Stimulated activated naive B cell treated with anti-CD40 and anti-IgM and Interleukin-4, amounts not matched to agents 10 μg/mL and 1 μg/mL and 100 μg/mL, for 72 hours (primary cell): ENCODE data around the gene MTX2.

Experiments used
- ATAC-seq, 2 donors: fragments of 150-1000 bp; cut with Tn5 transposase; replicated peaks; 2 replicates each; pipeline ENCODE4 v1.10.0; 2021; ENCODE audit warnings: moderate library complexity in 1 of 2
- DNase-seq: peaks from one replicate; pipeline ENCODE4 v3.0.0; 2021
- H3K27ac Mint-ChIP-seq: one replicate; pipeline ENCODE4 v1.8.0; 2022; ENCODE audit warnings: mild to moderate bottlenecking, mixed read lengths
- H3K27me3 Mint-ChIP-seq, 2 donors: one replicate each; pipeline ENCODE4 v1.8.0; 2022; ENCODE audit warnings: mixed read lengths in 2 of 2
- H3K36me3 Mint-ChIP-seq, 2 donors: one replicate each; pipeline ENCODE4 v1.8.0; 2022; ENCODE audit warnings: mixed read lengths in 2 of 2, mild to moderate bottlenecking in 1 of 2
- H3K4me1 Mint-ChIP-seq, 2 donors: one replicate each; pipeline ENCODE4 v1.8.0; 2022; ENCODE audit warnings: mixed read lengths in 2 of 2, mild to moderate bottlenecking in 1 of 2
- H3K4me3 Mint-ChIP-seq, 2 donors: one replicate each; pipeline ENCODE4 v1.8.0; 2022; ENCODE audit warnings: mild to moderate bottlenecking in 2 of 2, mixed read lengths in 2 of 2, moderate library complexity in 1 of 2
- H3K9me3 Mint-ChIP-seq, 2 donors: one replicate each; pipeline ENCODE4 v1.8.0; 2022; ENCODE audit warnings: mixed read lengths in 2 of 2, mild to moderate bottlenecking in 1 of 2

MTX2 gene

GRCh38 chr2:176269319-176270099, at the start of gene MTX2:
Gene MTX2 (plus strand): TSS chr2:176269442. CDS start chr2:176269630, 188 bp downstream.
- Mint-ChIP-seq H3K27ac (peak within 1 kb of the TSS; percentile 96), H3K4me1 (peaks cover 5 to 9% of the 10 kb centered on the region in 2 donors)

GRCh38 chr2:176227874-176228273, 41.4 kb upstream of the MTX2 start:
- H3K4me3 Mint-ChIP-seq: no peak overlapping the region
- H3K36me3 Mint-ChIP-seq: no peaks in the 10 kb centered on the region
- H3K27me3 Mint-ChIP-seq: peaks cover 26 to 50% of the 10 kb centered on the region in 2 donors
- no peak overlapping the region for H3K27ac Mint-ChIP-seq
- no peaks in the 10 kb centered on the region for H3K4me1 Mint-ChIP-seq
- DNase-seq (no peak), ATAC-seq (no peak)
- H3K9me3 Mint-ChIP-seq: peaks cover 0 to 3% of the 10 kb centered on the region in 2 donors

More at GRCh38 chr2:176269319-176270099, at the start of gene MTX2:
- H3K4me3 Mint-ChIP-seq: peak within 1 kb of the TSS; percentile 88 to 99
- ATAC-seq: peak; percentile 95 to 98
- DNase-seq: peak; percentile 71
- H3K36me3 Mint-ChIP-seq: peaks cover 4 to 12% of the 10 kb centered on the region in 2 donors
- no peaks in the 10 kb centered on the region for H3K9me3 Mint-ChIP-seq
- no peaks in the 10 kb centered on the region for H3K27me3 Mint-ChIP-seq

DNA sequence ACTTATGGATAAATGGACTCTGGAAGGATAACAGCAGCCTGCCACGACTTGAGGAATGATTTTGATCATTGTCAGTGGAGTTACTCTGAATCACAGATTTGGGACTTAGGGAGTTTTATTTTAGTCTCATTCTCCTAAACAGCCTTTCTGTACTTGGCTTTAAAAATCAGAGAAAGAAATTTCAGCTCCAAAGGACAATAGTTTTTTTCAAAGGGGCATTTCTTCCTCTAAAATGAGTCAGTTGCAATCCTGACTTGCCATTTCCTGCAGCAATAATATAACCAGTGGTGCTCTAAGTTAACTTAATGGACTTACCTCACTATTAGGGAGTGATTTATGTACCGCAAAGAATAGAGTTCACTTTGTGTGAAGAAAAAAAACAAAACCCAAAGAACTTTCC, 35.1 kb upstream of the MTX2 start:
- H3K4me3 Mint-ChIP-seq: no peak overlapping the region

GRCh38 chr2:176234940-176235339, 34.3 kb upstream of the MTX2 start:
- H3K4me1 Mint-ChIP-seq: no peaks in the 10 kb centered on the region
- peaks cover 0 to 2% of the 10 kb centered on the region in 2 donors for H3K9me3 Mint-ChIP-seq
- H3K27me3 Mint-ChIP-seq: peaks cover 26 to 29% of the 10 kb centered on the region in 2 donors
- DNase-seq (no peak), ATAC-seq (no peak)
- H3K27ac Mint-ChIP-seq: no peak overlapping the region
- no peak overlapping the region for H3K4me3 Mint-ChIP-seq
- H3K36me3 Mint-ChIP-seq: no peaks in the 10 kb centered on the region

More for the DNA sequence above, 35.1 kb upstream of the MTX2 start:
- no peak for DNase-seq
- peaks cover 0 to 2% of the 10 kb centered on the region in 2 donors for H3K9me3 Mint-ChIP-seq
- no peak overlapping the region for H3K27ac Mint-ChIP-seq
- H3K4me1 Mint-ChIP-seq: no peaks in the 10 kb centered on the region
- no peaks in the 10 kb centered on the region for H3K36me3 Mint-ChIP-seq
- peaks cover 23 to 33% of the 10 kb centered on the region in 2 donors for H3K27me3 Mint-ChIP-seq
- no peak for ATAC-seq

DNA sequence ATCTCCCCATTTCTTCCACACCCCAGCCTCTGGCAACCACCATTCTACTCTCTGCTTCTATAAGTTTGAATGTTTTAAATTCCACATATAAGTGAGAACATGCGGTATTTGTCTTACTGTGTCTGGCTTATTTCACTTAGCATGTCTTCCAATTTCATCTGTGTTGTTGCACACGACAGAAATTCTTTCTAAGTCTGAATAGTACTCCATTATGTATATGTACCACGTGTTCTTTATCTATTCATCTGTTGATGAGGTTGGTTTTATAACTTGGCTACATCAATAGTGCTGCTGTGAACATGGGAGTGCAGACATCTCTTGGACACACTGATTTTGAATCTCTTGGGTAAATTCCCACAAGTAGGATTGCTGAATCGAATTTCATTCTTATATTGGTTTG, 31.8 kb upstream of the MTX2 start:
- H3K36me3 Mint-ChIP-seq: no peaks in the 10 kb centered on the region
- DNase-seq: no peak
- H3K27ac Mint-ChIP-seq: no peak overlapping the region

DNA sequence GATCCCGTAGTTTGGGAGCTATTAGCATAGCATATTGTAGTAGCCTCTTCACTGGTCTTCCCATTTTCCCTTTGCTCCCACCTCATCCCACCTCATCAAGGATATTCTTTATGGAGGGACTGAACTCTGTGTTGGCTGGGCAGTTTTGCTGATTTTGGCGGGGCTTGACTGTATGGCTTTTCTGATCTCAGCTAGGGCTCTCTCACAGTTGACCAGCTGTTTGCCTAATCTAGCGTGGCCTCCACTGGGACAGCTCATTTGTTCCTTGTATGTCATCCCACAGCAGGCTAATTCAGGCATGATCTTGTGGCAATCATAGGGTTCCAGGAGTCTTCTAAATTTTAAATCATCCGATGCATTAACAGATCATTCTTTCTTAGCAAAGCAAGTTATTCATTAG, 30.2 kb upstream of the MTX2 start:
- no peak overlapping the region for H3K4me3 Mint-ChIP-seq
- no peaks in the 10 kb centered on the region for H3K4me1 Mint-ChIP-seq
- no peak for DNase-seq
- no peak overlapping the region for H3K27ac Mint-ChIP-seq
- H3K36me3 Mint-ChIP-seq: no peaks in the 10 kb centered on the region
- ATAC-seq: no peak
- peaks cover 18 to 28% of the 10 kb centered on the region in 2 donors for H3K27me3 Mint-ChIP-seq
- H3K9me3 Mint-ChIP-seq: no peaks in the 10 kb centered on the region

More for the DNA sequence above, 31.8 kb upstream of the MTX2 start:
- Mint-ChIP-seq H3K9me3 (no peaks in the 10 kb centered on the region), H3K4me1 (no peaks in the 10 kb centered on the region), H3K27me3 (peaks cover 22 to 23% of the 10 kb centered on the region in 2 donors), H3K4me3 (no peak overlapping the region)
- ATAC-seq: no peak

GRCh38 chr2:176240301-176240700, 28.9 kb upstream of the MTX2 start:
- Mint-ChIP-seq H3K36me3 (no peaks in the 10 kb centered on the region), H3K27me3 (peaks cover 18 to 28% of the 10 kb centered on the region in 2 donors), H3K4me3 (no peak overlapping the region), H3K4me1 (no peaks in the 10 kb centered on the region), H3K9me3 (no peaks in the 10 kb centered on the region), H3K27ac (no peak overlapping the region)
- DNase-seq (no peak), ATAC-seq (no peak)

DNA sequence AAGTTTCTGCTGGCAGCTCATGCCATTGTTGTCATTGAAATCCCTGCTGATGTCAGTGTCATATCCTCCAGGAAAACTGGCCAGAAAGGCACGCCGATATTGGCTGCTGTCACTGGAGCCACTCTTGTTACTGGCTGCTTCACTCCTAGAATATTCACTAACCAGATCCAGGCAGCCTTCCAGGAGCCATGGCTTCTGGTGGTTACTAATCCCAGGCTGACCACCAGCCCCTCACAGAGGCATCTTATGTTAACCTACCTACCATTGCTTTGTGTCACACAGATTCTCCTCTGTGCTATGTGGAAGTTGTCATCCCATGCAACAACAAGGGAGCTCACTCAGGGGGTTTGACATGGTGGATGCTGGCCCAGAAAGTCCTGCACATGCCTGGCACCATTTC, 27.0 kb upstream of the MTX2 start:
- ATAC-seq (no peak), DNase-seq (no peak)
- no peak overlapping the region for H3K27ac Mint-ChIP-seq
- no peaks in the 10 kb centered on the region for H3K36me3 Mint-ChIP-seq
- no peaks in the 10 kb centered on the region for H3K9me3 Mint-ChIP-seq
- H3K27me3 Mint-ChIP-seq: peaks cover 18 to 28% of the 10 kb centered on the region in 2 donors
- H3K4me1 Mint-ChIP-seq: no peaks in the 10 kb centered on the region
- no peak overlapping the region for H3K4me3 Mint-ChIP-seq

GRCh38 chr2:176246331-176246730, 22.9 kb upstream of the MTX2 start:
- no peaks in the 10 kb centered on the region for H3K4me1 Mint-ChIP-seq
- peaks cover 4% of the 10 kb centered on the region in 2 donors for H3K9me3 Mint-ChIP-seq
- ATAC-seq (no peak), DNase-seq (no peak)
- peaks cover 23 to 32% of the 10 kb centered on the region in 2 donors for H3K27me3 Mint-ChIP-seq
- peaks cover 1 to 4% of the 10 kb centered on the region in 2 donors for H3K36me3 Mint-ChIP-seq
- H3K4me3 Mint-ChIP-seq: no peak overlapping the region
- no peak overlapping the region for H3K27ac Mint-ChIP-seq

GRCh38 chr2:176247859-176248258, 21.4 kb upstream of the MTX2 start:
- H3K4me1 Mint-ChIP-seq: no peaks in the 10 kb centered on the region
- peaks cover 4% of the 10 kb centered on the region in 2 donors for H3K9me3 Mint-ChIP-seq
- H3K36me3 Mint-ChIP-seq: peaks cover 1 to 4% of the 10 kb centered on the region in 2 donors
- no peak overlapping the region for H3K27ac Mint-ChIP-seq
- DNase-seq (no peak), ATAC-seq (no peak)
- H3K4me3 Mint-ChIP-seq: no peak overlapping the region
- H3K27me3 Mint-ChIP-seq: peaks cover 22 to 30% of the 10 kb centered on the region in 2 donors

DNA sequence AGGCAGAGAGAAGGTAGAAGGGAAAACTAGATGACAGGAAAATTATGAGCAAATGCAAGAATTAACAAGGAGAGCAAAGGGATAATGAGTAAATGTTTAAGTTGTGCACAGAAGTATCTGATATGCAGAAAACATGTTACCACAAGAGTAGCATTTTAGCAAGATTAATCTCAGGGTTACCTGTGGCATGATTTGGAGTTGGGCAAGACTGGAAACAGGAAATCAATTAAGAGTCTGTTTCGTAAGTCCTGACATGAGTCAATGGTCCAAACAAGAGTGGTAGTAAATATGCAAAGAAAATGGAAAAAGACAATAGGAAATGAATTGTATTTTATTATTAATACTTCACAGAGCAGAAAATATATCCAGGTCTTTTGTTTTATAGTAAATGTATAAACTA, 17.3 kb upstream of the MTX2 start:
- DNase-seq (no peak), ATAC-seq (no peak)
- Mint-ChIP-seq H3K27ac (no peak overlapping the region), H3K4me1 (no peaks in the 10 kb centered on the region), H3K36me3 (peaks cover 1 to 4% of the 10 kb centered on the region in 2 donors), H3K27me3 (peaks cover 26 to 41% of the 10 kb centered on the region in 2 donors), H3K4me3 (no peak overlapping the region), H3K9me3 (peaks cover 7 to 8% of the 10 kb centered on the region in 2 donors)

GRCh38 chr2:176260689-176261088, 8.6 kb upstream of the MTX2 start:
- H3K27ac Mint-ChIP-seq: no peak overlapping the region
- no peak overlapping the region for H3K4me3 Mint-ChIP-seq
- no peaks in the 10 kb centered on the region for H3K36me3 Mint-ChIP-seq
- no peaks in the 10 kb centered on the region for H3K9me3 Mint-ChIP-seq
- no peak for DNase-seq
- H3K4me1 Mint-ChIP-seq: no peaks in the 10 kb centered on the region
- no peak for ATAC-seq
- peaks cover 13 to 33% of the 10 kb centered on the region in 2 donors for H3K27me3 Mint-ChIP-seq

DNA sequence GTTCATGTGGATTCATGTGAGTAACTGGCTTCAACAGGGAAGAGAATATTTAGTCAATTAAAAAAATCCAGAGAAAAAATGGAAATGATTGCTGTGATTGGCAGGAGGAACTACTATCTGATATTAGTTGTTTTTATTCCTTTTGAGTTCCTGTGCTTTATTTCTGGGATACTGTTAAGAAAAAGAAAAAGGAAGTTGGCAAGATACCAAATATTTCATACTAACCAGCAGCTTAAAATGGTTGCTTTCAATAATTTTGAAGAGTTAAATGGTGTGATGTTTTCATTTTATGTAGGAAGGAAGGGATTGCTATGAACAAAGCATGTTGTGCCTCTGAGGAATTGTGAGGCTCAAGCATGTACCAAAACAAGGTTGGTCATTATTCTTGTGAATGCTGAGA, 8.1 kb upstream of the MTX2 start:
- no peak for ATAC-seq
- Mint-ChIP-seq H3K4me3 (no peak overlapping the region), H3K27ac (no peak overlapping the region), H3K36me3 (no peaks in the 10 kb centered on the region), H3K9me3 (no peaks in the 10 kb centered on the region), H3K27me3 (peaks cover 13 to 33% of the 10 kb centered on the region in 2 donors), H3K4me1 (no peaks in the 10 kb centered on the region)
- no peak for DNase-seq

- Mint-ChIP-seq H3K9me3 (no peaks in the 10 kb centered on the region), H3K4me1 (peaks cover 3 to 5% of the 10 kb centered on the region in 2 donors), H3K27me3 (peaks cover 0 to 3% of the 10 kb centered on the region in 2 donors), H3K27ac (peak overlapping the region; percentile 96), H3K36me3 (peaks cover 4 to 8% of the 10 kb centered on the region in 2 donors), H3K4me3 (peak overlapping the region; percentile 88 to 99)
- peak; percentile 44 to 49 for ATAC-seq
- no peak for DNase-seq
Observed at GRCh38 chr2:176268976-176269318, 295 bp upstream of the MTX2 start.

DNA sequence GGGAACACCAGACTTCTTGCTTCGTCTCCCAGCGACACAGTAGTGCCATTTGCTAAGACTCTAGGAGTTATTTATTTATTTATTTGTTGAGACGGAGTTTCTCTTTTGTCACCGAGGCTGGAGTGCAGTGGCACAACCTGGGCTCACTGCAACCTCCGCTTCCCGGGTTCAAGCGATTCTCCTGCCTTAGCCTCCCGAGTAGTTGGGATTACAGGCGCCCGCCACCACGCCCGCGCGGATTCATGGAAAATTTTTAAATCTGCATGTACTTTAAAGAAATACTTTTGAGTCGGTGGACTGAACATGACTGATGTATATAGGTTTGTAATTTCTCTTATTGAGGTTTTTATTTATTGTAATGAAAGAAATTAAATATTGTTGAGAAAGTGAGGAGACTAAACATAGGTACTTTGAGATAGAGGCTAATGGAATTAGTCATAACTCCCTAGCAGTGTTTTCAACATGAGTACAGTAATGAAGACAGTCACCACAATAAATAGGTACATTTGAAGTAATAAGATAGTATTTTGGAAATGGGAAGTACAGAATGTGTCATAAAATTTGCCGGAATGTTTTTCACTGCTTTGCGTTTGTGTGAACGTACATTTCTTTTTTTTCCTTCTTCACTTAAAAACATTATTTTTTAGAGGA, 983 bp downstream of the MTX2 start:
- no peak for ATAC-seq
- H3K36me3 Mint-ChIP-seq: peaks cover 4 to 15% of the 10 kb centered on the region in 2 donors
- peaks cover 6 to 14% of the 10 kb centered on the region in 2 donors for H3K4me1 Mint-ChIP-seq

More for the DNA sequence above, 983 bp downstream of the MTX2 start:
- H3K27me3 Mint-ChIP-seq: no peaks in the 10 kb centered on the region
- peak overlapping the region; percentile 88 to 99 for H3K4me3 Mint-ChIP-seq
- no peaks in the 10 kb centered on the region for H3K9me3 Mint-ChIP-seq
- no peak for DNase-seq
- no peak overlapping the region for H3K27ac Mint-ChIP-seq
